Large intestine (tissue), 3 donors: ENCODE measurements around the gene MCL1. TPM values are rescaled to one million over a fixed set of nuclear protein-coding genes. Genes with fewer than 3 reads are reported as not detected.

Experiments
- DNase-seq, 2 donors: peaks; one replicate each; pipeline versions ENCODE4 v3.0.0 to v3.0.0-alpha.2; 2013
- H3K27ac ChIP-seq: one replicate; pipeline ENCODE4 v1.5.1; 2013; ENCODE audit warnings: low read length
- H3K27me3 ChIP-seq: 2 replicates; pipeline ENCODE4 v1.6.1; 2013; ENCODE audit warnings: low read length; ENCODE audit not compliant: control insufficient read depth, insufficient read depth
- H3K36me3 ChIP-seq: 2 replicates; pipeline ENCODE4 v1.6.1; 2013; ENCODE audit warnings: low read length; ENCODE audit not compliant: control insufficient read depth, insufficient read depth
- H3K4me1 ChIP-seq: one replicate; pipeline ENCODE4 v1.6.1; 2013; ENCODE audit warnings: low read length; ENCODE audit not compliant: control insufficient read depth, insufficient read depth
- H3K4me3 ChIP-seq: one replicate; pipeline ENCODE4 v1.5.1; 2013; ENCODE audit warnings: low read length
- H3K9me3 ChIP-seq: one replicate; pipeline ENCODE4 v1.6.1; 2013; ENCODE audit warnings: mild to moderate bottlenecking, low read depth, low read length, moderate library complexity; ENCODE audit not compliant: control insufficient read depth
- WGBS: methylation state at CpG from one replicate; pipeline ENCODE4 v1.1.5; 2013; ENCODE audit warnings: low lambda C conversion rate; ENCODE audit not compliant: insufficient coverage; 5-methylcytosine and 5-hydroxymethylcytosine counted together
- polyA plus RNA-seq: library from polyadenylated mRNA; unstranded; fragments of 120-200 nt; gene quantifications from one replicate; pipeline ENCODE4 v1.2.1, GENCODE V29; 2013

The MCL1 gene
- polyA plus RNA-seq, 1 donor, result 225 TPM

DNA sequence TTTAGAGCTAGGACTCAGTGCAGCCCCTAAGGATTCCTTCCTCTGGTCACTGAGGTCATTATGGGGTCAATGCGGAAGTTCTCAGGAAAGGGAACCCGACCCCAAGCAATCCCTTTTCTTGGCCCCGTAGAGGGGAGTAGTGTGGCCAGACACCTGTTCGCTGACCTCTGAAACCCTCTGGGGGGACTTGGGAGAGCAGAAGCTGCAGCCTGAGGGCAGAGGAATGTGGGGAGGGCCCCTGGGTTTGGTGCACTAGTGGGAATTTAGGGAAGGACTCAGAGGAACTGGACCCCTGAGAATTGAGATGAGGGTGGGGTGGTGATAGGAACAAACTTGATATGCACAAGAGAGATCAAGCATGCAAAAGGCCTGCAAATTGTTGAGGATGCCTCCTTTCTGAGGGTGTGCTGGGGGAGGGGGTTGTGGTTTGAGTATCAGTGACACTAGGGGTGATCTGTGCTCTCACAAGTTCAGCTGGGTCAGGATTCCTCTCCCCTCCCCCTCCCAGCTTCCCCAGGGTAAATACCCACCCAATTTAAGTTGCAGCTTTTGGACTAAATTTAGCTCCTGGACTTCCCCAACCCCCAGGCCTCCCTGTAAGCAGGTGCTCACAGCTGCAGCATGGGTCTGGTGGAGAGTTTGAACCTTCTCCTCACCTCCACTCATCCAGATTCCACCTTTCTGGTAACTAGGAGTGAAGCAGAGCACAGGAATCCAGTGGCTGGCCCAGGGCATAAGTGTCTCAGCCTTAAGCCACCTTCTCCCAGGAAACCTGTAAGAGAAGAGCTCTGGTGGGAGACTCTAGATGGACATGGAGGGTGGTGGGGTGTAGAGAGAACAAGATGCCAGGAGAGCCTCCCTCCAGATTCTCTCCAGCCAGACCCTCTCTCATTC, 16.7 kb downstream of the MCL1 start:
- Histone ChIP-seq H3K9me3 (no peaks in the 10 kb centered on the region), H3K27me3 (no peaks in the 10 kb centered on the region), H3K27ac (peak overlapping the region; percentile 100), H3K36me3 (no peaks in the 10 kb centered on the region), H3K4me3 (peak overlapping the region; percentile 54), H3K4me1 (peaks cover 60% of the 10 kb centered on the region)
- peak in 1 of 2 donors; percentile 49 for DNase-seq
- no CpG with 5 or more reads among the region's 4 CpGs for WGBS

DNA sequence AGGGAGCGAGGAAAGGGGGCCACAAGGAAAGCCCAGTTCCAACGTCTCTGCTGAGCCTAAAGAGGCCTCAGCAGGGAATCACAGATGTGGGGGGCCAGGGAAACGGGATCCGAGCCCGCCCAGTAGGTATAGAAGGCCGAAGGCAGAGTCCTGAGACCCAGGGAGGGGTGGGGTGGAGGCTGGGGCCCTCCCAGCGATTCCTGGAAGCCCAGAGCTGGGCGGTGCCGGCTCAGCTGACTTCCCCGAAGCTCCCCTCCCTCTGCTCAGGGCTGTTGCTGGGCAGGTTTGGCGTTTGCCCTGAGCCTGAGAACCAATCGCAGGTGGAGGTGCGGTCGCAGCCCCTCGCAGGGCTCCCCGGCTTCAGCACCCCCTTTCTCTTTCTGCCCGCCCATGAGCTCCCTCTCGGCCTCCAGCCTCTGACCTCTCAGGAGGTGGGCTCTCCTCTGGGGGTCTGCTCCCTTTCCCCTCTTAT, 17.4 kb downstream of the MCL1 start:
- no peaks in the 10 kb centered on the region for H3K27me3 ChIP-seq
- no peaks in the 10 kb centered on the region for H3K9me3 ChIP-seq
- peak overlapping the region; percentile 100 for H3K27ac ChIP-seq
- peaks cover 53% of the 10 kb centered on the region for H3K4me1 ChIP-seq
- peak overlapping the region; percentile 54 for H3K4me3 ChIP-seq
- peak; percentile 98 to 99 for DNase-seq
- H3K36me3 ChIP-seq, result no peaks in the 10 kb centered on the region
- WGBS, result no CpG with 5 or more reads among the region's 18 CpGs

DNA sequence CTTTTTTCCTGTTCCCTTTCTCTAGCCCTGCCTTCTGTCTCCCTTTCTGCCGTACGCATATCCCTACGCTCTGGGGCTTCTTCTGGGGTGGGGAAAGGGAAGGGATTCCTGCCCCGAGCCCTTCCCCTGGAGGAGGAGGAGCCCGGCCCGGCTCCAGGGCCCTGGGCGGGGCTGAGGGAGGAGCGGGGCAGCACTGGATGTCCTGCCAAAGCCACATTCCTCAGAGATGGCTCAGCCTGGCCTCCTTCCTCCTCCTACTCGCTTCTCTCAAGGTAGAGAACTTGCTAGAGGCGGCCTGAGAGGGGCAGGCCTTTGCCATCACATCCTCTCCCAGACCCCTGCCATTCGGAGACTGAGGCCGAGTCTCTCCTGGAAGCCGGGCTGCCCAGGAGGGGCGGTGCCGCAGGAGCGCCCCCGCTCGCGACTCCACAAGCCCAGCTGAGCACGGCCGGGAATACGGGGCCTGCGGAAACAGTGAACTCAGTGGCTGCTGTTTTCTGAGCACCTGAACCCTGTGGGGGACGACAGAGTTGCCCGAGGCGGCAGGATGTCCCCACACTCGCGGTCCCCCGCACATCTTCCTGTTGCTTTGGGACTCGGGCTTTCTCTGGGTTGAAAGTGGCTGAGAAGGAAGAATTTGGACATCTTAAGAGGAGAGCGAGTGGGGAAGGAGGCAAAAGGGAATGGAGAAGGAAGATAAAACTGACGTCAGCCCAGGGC, 18.0 kb downstream of the MCL1 start:
- H3K27ac ChIP-seq, result peak overlapping the region; percentile 100
- H3K36me3 ChIP-seq, result no peaks in the 10 kb centered on the region
- WGBS, result 0% methylated on average over 1 of the region's 32 CpGs
- no peaks in the 10 kb centered on the region for H3K27me3 ChIP-seq
- H3K4me1 ChIP-seq, result peaks cover 47% of the 10 kb centered on the region
- H3K9me3 ChIP-seq, result no peaks in the 10 kb centered on the region
- H3K4me3 ChIP-seq, result peak overlapping the region; percentile 54
- DNase-seq, result peak; percentile 95 to 98

DNA sequence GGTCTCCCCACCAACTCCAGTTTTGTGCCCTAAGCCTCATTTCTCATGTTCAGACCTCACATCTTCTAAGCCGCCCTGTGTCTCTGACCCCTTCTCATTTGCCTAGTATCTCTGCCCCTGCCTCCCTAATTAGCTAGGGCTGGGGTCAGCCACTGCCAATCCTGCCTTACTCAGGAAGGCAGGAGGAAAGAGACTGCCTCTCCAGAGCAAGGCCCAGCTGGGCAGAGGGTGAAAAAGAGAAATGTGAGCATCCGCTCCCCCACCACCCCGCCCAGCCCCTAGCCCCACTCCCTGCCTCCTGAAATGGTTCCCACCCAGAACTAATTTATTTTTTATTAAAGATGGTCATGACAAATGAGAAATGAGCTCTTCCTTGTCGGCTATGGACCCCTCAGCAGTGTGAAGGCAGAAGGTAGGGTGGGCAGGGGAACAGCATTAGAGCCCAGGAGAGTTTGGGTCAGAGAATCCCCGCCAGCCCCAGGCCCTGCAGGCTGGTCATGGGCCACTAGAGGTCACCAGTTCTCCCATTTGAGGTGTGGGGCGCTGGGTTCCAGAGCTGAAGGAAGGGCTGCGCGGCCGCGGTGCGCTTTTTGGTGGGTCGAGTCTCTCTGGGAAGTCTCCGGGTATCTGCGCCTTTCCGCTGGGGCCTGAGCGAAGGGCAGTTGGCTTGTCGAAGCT, 18.7 kb downstream of the MCL1 start:
- no CpG with 5 or more reads among the region's 17 CpGs for WGBS
- Histone ChIP-seq H3K36me3 (peaks cover 1% of the 10 kb centered on the region), H3K27me3 (no peaks in the 10 kb centered on the region), H3K4me1 (peaks cover 46% of the 10 kb centered on the region), H3K9me3 (no peaks in the 10 kb centered on the region), H3K27ac (peak overlapping the region; percentile 100), H3K4me3 (peak overlapping the region; percentile 54)
- no peak for DNase-seq

DNA sequence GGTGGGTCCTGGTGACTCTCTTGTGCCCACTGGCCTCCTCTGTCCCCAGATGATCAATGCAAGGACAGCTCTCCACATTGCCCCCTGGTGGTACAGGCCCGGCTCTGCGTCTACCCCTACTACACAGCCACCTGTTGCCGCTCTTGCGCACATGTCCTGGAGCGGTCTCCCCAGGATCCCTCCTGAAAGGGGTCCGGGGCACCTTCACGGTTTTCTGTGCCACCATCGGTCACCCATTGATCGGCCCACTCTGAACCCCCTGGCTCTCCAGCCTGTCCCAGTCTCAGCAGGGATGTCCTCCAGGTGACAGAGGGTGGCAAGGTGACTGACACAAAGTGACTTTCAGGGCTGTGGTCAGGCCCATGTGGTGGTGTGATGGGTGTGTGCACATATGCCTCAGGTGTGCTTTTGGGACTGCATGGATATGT, 19.4 kb downstream of the MCL1 start:
- no CpG with 5 or more reads among the region's 9 CpGs for WGBS
- no peaks in the 10 kb centered on the region for H3K27me3 ChIP-seq
- DNase-seq, result peak in 1 of 2 donors; percentile 67
- H3K27ac ChIP-seq, result peak overlapping the region; percentile 100
- H3K36me3 ChIP-seq, result peaks cover 6% of the 10 kb centered on the region
- H3K4me3 ChIP-seq, result no peak overlapping the region
- H3K9me3 ChIP-seq, result no peaks in the 10 kb centered on the region
- peaks cover 41% of the 10 kb centered on the region for H3K4me1 ChIP-seq

DNA sequence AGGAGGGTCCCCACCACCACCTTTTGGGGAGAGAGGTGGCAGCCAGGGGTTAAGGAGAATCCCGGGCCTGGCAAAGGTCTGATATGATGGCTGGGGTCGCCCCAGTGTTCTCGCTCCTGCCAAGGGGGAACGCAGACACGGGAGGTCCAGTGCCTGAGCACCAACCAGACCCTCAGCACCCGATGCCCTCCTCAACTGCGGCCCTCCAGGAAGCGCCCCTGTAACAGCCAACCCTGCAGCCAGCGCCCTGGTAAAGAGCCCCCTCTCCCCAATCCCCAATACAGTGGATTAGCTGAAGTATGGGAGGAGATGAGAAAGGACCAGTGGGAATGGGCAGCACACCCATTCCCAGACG, 19.8 kb downstream of the MCL1 start:
- peaks cover 40% of the 10 kb centered on the region for H3K4me1 ChIP-seq
- DNase-seq, result no peak
- no CpG with 5 or more reads among the region's 10 CpGs for WGBS
- H3K4me3 ChIP-seq, result no peak overlapping the region
- peaks cover 6% of the 10 kb centered on the region for H3K36me3 ChIP-seq
- no peak overlapping the region for H3K27ac ChIP-seq
- no peaks in the 10 kb centered on the region for H3K9me3 ChIP-seq
- no peaks in the 10 kb centered on the region for H3K27me3 ChIP-seq

DNA sequence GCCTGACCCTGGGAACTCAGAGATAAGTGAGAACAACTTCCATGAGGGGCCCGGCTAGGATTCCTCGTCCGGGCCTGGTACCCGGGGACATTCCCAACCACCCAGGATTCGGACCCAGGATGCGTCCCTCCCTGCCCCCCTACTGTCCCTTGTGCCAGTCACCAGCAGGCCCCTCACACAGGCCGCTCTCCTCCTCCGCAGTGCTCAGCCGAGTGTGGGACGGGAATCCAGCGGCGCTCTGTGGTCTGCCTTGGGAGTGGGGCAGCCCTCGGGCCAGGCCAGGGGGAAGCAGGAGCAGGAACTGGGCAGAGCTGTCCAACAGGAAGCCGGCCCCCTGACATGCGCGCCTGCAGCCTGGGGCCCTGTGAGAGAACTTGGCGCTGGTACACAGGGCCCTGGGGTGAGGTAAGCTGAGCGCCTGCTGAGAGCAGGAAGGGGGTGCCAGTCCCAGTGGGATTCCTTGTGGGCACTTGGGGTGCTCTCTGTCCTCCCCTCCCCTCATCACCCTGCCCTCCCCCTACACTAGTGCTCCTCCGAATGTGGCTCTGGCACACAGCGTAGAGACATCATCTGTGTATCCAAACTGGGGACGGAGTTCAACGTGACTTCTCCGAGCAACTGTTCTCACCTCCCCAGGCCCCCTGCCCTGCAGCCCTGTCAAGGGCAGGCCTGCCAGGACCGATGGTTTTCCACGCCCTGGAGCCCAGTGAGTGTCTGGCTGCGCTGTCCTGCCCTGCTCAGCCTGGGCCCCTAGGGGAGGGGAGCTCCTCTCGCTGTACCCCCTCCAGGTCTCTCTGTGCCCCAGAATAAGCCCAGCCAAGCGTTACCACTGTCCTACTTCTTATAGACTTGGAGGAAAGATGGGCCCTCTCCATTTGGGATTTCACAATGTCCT, 20.4 kb downstream of the MCL1 start:
- DNase-seq, result no peak
- Histone ChIP-seq H3K27me3 (no peaks in the 10 kb centered on the region), H3K4me3 (no peak overlapping the region), H3K36me3 (peaks cover 6% of the 10 kb centered on the region), H3K27ac (no peak overlapping the region), H3K9me3 (no peaks in the 10 kb centered on the region), H3K4me1 (peaks cover 34% of the 10 kb centered on the region)
- WGBS, result no CpG with 5 or more reads among the region's 28 CpGs

DNA sequence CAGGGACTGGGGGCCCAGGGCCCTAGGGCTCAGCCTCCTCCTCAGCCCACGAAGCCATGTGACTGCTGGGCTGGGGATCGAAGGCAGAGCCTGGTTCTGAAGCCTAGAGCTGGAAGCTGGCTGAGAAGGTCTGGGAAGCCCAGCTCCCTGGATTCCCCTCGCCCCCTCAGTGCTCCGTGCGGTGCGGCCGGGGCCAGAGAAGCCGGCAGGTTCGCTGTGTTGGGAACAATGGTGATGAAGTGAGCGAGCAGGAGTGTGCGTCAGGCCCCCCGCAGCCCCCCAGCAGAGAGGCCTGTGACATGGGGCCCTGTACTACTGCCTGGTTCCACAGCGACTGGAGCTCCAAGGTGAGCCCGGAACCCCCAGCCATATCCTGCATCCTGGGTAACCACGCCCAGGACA, 21.1 kb downstream of the MCL1 start:
- H3K27me3 ChIP-seq, result no peaks in the 10 kb centered on the region
- peaks cover 6% of the 10 kb centered on the region for H3K36me3 ChIP-seq
- no peak for DNase-seq
- H3K27ac ChIP-seq, result no peak overlapping the region
- H3K9me3 ChIP-seq, result no peaks in the 10 kb centered on the region
- no CpG with 5 or more reads among the region's 15 CpGs for WGBS
- H3K4me1 ChIP-seq, result peaks cover 28% of the 10 kb centered on the region
- no peak overlapping the region for H3K4me3 ChIP-seq

DNA sequence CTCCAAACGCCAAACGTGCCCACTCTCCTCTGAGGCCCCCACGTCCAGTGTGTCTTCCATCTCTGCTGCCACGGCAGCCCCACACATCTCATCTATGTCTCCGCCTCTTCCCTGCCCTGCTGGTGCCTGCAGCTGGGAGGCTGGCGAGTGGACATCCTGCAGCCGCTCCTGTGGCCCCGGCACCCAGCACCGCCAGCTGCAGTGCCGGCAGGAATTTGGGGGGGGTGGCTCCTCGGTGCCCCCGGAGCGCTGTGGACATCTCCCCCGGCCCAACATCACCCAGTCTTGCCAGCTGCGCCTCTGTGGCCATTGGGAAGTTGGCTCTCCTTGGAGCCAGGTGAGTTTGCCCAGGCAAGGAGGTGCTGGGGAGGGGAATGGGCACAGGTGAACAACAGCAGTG, 21.6 kb downstream of the MCL1 start:
- no CpG with 5 or more reads among the region's 15 CpGs for WGBS
- Histone ChIP-seq H3K27me3 (no peaks in the 10 kb centered on the region), H3K4me1 (peaks cover 28% of the 10 kb centered on the region), H3K27ac (no peak overlapping the region), H3K9me3 (no peaks in the 10 kb centered on the region), H3K4me3 (no peak overlapping the region), H3K36me3 (peaks cover 6% of the 10 kb centered on the region)
- DNase-seq, result no peak
